SK-N-SH treated with all-trans-retinoic acid at 6 μM for 48 hours (cell line): ENCODE results near the gene ARHGEF7.

Source experiments
- ATAC-seq: fragments of 200-7000 bp; cut with Tn5 transposase; 3 replicates; pipeline ENCODE4 v1.9.1; 2020; ENCODE audit warnings: mild to moderate bottlenecking, moderate library complexity
- ARNTL ChIP-seq: fragments of 450-650 bp; formaldehyde crosslinking; IDR thresholded peaks from 2 replicates; pipeline ENCODE4 v1.5.0; 2020; ENCODE audit warnings: low read depth, mild to moderate bottlenecking, moderate library complexity, borderline replicate concordance
- BACH2 ChIP-seq: fragments of 250-450 bp; sonication (Bioruptor Pico); IDR thresholded peaks from 2 replicates; pipeline ENCODE4 v1.9.0; 2021; ENCODE audit warnings: mild to moderate bottlenecking, borderline replicate concordance
- CSDC2 ChIP-seq: fragments of 250-450 bp; sonication (Bioruptor Pico); IDR thresholded peaks from 2 replicates; pipeline ENCODE4 v1.5.0; 2020; ENCODE audit warnings: mild to moderate bottlenecking, moderate library complexity
- ESRRG ChIP-seq: fragments of 250-450 bp; sonication (Bioruptor Pico); IDR thresholded peaks from 2 replicates; pipeline ENCODE4 v1.6.1; 2021; ENCODE audit warnings: mild to moderate bottlenecking
- GLIS3 ChIP-seq: fragments of 250-450 bp; sonication (Bioruptor Pico); IDR thresholded peaks from 2 replicates; pipeline ENCODE4 v1.5.0; 2020; ENCODE audit warnings: mild to moderate bottlenecking, moderate library complexity
- ISL1 ChIP-seq: fragments of 250-450 bp; sonication (Bioruptor Pico); IDR thresholded peaks from 2 replicates; pipeline ENCODE4 v2.1.2; 2022; ENCODE audit warnings: mild to moderate bottlenecking, moderate library complexity
- PPARA ChIP-seq: fragments of 250-450 bp; sonication (Bioruptor Pico); IDR thresholded peaks from 2 replicates; pipeline ENCODE4 v1.5.0; 2020; ENCODE audit warnings: mild to moderate bottlenecking, borderline replicate concordance
- RARB ChIP-seq: fragments of 250-450 bp; sonication (Bioruptor Pico); IDR thresholded peaks from 2 replicates; pipeline ENCODE4 v1.8.0; 2021; ENCODE audit warnings: mild to moderate bottlenecking, moderate library complexity
- TOX ChIP-seq: fragments of 250-450 bp; sonication (Bioruptor Pico); IDR thresholded peaks from 2 replicates; pipeline ENCODE4 v1.8.0; 2021; ENCODE audit warnings: mild to moderate bottlenecking, moderate library complexity, borderline replicate concordance
- ZC3H10 ChIP-seq: fragments of 250-450 bp; sonication (Bioruptor Pico); IDR thresholded peaks from 2 replicates; pipeline ENCODE4 v1.5.1; 2021; ENCODE audit warnings: mild to moderate bottlenecking, moderate library complexity
- ZFP3 ChIP-seq: fragments of 250-450 bp; sonication (Bioruptor Pico); IDR thresholded peaks from 2 replicates; pipeline ENCODE4 v1.5.0; 2020; ENCODE audit warnings: mild to moderate bottlenecking, moderate library complexity
- ZFP30 ChIP-seq: fragments of 450-650 bp; formaldehyde crosslinking; IDR thresholded peaks from 2 replicates; pipeline ENCODE4 v1.5.0; 2022; ENCODE audit warnings: mild to moderate bottlenecking, moderate library complexity
- ZNF70 ChIP-seq: fragments of 450-650 bp; formaldehyde crosslinking; IDR thresholded peaks from 2 replicates; pipeline ENCODE4 v1.5.0; 2020; ENCODE audit warnings: mild to moderate bottlenecking, moderate library complexity
- ZNF8 ChIP-seq: fragments of 450-650 bp; formaldehyde crosslinking; IDR thresholded peaks from 2 replicates; pipeline ENCODE4 v1.5.0; 2020; ENCODE audit warnings: mild to moderate bottlenecking, moderate library complexity
- TF ChIP-seq, protein P1 (sequence below): fragments of 250-450 bp; sonication (Bioruptor Pico); IDR thresholded peaks from 2 replicates; pipeline ENCODE4 v1.8.0; 2020; ENCODE audit warnings: mild to moderate bottlenecking, moderate library complexity, borderline replicate concordance
- TF ChIP-seq, protein P2 (sequence below): fragments of 250-450 bp; sonication (Bioruptor Pico); IDR thresholded peaks from 2 replicates; pipeline ENCODE4 v1.8.0; 2021; ENCODE audit warnings: low read depth, mild to moderate bottlenecking, moderate library complexity, borderline replicate concordance
- TF ChIP-seq, protein P3 (sequence below): fragments of 250-450 bp; sonication (Bioruptor Pico); IDR thresholded peaks from 2 replicates; pipeline ENCODE4 v1.5.1; 2020; ENCODE audit warnings: low read depth, mild to moderate bottlenecking, moderate library complexity
- TF ChIP-seq, protein P4 (sequence below): fragments of 250-450 bp; sonication (Bioruptor Pico); IDR thresholded peaks from 2 replicates; pipeline ENCODE4 v1.5.0; 2020; ENCODE audit warnings: mild to moderate bottlenecking, moderate library complexity

The ARHGEF7 gene

DNA sequence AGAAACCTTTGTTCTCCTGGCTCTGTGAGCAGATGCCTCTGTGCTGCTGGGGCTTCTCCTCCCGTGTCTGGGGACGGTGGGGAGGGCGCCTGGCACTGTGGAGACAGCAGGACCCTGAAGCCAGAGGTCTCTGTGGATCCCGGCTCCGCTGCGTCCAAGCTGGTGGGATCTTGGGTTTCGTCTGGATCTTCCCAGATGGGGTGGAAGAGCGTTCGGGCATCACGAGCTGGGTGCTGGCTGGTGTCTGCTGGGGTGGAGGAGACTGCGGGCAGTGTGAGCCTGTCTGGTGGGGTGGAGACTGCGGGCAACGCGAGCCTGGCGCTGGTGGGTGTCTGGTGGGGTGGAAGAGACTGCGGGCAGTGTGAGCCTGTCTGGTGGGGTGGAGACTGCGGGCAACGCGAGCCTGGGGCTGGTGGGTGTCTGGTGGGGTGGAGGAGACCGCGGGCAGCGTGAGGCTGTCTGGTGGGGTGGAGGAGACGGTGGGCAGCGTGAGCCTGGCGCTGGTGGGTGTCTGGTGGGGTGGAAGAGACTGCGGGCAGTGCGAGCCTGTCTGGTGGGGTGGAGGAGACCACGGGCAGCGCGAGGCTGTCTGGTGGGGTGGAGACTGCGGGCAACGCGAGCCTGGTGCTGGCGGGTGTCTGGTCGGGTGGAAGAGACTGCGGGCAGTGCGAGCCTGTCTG is 211.0 kb downstream of the ARHGEF7 start:
- peak; percentile 14; the same call in 1 of the 3 replicates for ATAC-seq
- TF ChIP-seq CSDC2 = no peak
- TF ChIP-seq PPARA (CRISPR knock-in tag) = no peak
- TF ChIP-seq, protein P1, sequence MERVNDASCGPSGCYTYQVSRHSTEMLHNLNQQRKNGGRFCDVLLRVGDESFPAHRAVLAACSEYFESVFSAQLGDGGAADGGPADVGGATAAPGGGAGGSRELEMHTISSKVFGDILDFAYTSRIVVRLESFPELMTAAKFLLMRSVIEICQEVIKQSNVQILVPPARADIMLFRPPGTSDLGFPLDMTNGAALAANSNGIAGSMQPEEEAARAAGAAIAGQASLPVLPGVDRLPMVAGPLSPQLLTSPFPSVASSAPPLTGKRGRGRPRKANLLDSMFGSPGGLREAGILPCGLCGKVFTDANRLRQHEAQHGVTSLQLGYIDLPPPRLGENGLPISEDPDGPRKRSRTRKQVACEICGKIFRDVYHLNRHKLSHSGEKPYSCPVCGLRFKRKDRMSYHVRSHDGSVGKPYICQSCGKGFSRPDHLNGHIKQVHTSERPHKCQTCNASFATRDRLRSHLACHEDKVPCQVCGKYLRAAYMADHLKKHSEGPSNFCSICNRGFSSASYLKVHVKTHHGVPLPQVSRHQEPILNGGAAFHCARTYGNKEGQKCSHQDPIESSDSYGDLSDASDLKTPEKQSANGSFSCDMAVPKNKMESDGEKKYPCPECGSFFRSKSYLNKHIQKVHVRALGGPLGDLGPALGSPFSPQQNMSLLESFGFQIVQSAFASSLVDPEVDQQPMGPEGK (CRISPR knock-in tag) = no peak
- TF ChIP-seq ZNF70 (CRISPR knock-in tag) = no peak
- TF ChIP-seq ZC3H10 (CRISPR knock-in tag) = no peak
- no peak for TF ChIP-seq BACH2 (CRISPR knock-in tag)

DNA sequence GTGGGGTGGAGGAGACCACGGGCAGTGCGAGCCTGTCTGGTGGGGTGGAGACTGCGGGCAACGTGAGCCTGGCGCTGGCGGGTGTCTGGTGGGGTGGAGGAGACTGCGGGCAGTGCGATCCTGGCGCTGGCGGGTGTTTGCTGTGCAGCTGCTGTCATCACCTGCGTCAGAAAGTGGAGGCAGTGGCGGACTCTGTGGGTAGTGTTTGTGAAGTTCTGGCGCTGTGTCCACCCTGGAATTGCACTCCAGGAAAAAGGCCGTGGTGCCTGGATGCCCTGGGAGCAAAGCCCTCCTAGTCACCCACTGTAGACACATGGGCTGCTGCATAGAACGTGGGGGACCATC is 211.5 kb downstream of the ARHGEF7 start:
- TF ChIP-seq ZFP3 (CRISPR knock-in tag) (no peak), ZFP30 (CRISPR knock-in tag) (no peak), TOX (CRISPR knock-in tag) (no peak), ARNTL (CRISPR knock-in tag) (no peak), ISL1 (CRISPR knock-in tag) (no peak), ZNF8 (CRISPR knock-in tag) (no peak), GLIS3 (CRISPR knock-in tag) (no peak), PPARA (CRISPR knock-in tag) (no peak), ESRRG (no peak), RARB (no peak), BACH2 (CRISPR knock-in tag) (no peak)
- TF ChIP-seq, protein P2, sequence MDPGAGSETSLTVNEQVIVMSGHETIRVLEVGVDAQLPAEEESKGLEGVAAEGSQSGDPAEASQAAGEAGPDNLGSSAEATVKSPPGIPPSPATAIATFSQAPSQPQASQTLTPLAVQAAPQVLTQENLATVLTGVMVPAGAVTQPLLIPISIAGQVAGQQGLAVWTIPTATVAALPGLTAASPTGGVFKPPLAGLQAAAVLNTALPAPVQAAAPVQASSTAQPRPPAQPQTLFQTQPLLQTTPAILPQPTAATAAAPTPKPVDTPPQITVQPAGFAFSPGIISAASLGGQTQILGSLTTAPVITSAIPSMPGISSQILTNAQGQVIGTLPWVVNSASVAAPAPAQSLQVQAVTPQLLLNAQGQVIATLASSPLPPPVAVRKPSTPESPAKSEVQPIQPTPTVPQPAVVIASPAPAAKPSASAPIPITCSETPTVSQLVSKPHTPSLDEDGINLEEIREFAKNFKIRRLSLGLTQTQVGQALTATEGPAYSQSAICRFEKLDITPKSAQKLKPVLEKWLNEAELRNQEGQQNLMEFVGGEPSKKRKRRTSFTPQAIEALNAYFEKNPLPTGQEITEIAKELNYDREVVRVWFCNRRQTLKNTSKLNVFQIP (CRISPR knock-in tag) = no peak
- TF ChIP-seq, protein P3, sequence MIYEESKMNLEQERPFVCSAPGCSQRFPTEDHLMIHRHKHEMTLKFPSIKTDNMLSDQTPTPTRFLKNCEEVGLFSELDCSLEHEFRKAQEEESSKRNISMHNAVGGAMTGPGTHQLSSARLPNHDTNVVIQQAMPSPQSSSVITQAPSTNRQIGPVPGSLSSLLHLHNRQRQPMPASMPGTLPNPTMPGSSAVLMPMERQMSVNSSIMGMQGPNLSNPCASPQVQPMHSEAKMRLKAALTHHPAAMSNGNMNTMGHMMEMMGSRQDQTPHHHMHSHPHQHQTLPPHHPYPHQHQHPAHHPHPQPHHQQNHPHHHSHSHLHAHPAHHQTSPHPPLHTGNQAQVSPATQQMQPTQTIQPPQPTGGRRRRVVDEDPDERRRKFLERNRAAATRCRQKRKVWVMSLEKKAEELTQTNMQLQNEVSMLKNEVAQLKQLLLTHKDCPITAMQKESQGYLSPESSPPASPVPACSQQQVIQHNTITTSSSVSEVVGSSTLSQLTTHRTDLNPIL (CRISPR knock-in tag) = no peak
- TF ChIP-seq, protein P1 (CRISPR knock-in tag) = no peak
- TF ChIP-seq, protein P4, sequence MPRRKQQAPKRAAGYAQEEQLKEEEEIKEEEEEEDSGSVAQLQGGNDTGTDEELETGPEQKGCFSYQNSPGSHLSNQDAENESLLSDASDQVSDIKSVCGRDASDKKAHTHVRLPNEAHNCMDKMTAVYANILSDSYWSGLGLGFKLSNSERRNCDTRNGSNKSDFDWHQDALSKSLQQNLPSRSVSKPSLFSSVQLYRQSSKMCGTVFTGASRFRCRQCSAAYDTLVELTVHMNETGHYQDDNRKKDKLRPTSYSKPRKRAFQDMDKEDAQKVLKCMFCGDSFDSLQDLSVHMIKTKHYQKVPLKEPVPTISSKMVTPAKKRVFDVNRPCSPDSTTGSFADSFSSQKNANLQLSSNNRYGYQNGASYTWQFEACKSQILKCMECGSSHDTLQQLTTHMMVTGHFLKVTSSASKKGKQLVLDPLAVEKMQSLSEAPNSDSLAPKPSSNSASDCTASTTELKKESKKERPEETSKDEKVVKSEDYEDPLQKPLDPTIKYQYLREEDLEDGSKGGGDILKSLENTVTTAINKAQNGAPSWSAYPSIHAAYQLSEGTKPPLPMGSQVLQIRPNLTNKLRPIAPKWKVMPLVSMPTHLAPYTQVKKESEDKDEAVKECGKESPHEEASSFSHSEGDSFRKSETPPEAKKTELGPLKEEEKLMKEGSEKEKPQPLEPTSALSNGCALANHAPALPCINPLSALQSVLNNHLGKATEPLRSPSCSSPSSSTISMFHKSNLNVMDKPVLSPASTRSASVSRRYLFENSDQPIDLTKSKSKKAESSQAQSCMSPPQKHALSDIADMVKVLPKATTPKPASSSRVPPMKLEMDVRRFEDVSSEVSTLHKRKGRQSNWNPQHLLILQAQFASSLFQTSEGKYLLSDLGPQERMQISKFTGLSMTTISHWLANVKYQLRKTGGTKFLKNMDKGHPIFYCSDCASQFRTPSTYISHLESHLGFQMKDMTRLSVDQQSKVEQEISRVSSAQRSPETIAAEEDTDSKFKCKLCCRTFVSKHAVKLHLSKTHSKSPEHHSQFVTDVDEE (CRISPR knock-in tag) = no peak
- TF ChIP-seq, all 23 proteins: peak for 0

DNA sequence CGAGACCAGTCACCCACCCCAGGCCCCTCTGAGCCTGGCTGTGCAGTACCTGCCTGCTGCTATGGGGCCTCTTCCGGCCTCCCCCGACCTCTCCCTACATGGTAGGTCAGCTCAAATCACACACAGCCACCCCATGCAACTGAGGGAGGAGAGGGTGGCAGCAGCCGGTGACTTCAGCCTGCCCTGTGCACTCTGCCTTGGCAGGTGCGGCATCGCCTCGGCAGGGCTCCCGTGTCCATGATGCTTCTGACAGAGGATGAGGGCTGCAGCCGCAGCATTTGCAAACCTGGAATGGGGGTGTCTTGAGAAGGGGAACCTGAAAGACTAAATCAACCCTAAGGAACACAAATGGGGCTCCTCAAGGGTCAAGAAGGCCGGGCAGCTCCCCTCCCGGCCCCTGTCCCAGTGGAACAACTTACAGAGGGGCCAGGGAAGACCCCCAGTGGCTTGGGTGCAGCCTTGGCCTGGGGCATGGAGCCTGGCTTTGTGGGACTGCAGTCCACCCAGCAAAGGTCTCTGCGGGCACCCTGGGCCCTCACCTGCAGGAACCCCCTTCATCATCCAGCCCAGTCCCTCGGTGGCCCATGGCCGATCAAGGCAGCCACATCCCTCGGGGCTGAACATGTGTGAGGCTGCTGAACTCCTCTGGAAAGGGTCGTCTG is 212.0 kb downstream of the ARHGEF7 start:
- TF ChIP-seq, protein P1 (CRISPR knock-in tag) = no peak
- TF ChIP-seq, protein P4 (CRISPR knock-in tag) = no peak
- no peak for ATAC-seq

More for the DNA sequence above, 211.5 kb downstream of the ARHGEF7 start:
- no peak for ATAC-seq
